T47D (cell line): ENCODE measurements around the gene ARHGAP31.

ENCODE experiments used
- DNase-seq, 2 experiments: peaks; one replicate each; pipeline versions ENCODE4 v3.0.0 to v3.0.0-alpha.2; 2011 to 2012; ENCODE audit warnings: low read depth in 1 of 2, low spot score in 1 of 2
- JUND ChIP-seq: IDR thresholded peaks from 2 replicates; pipeline ENCODE4 v1.6.1; 2012; ENCODE audit warnings: low read depth
- in situ Hi-C: cut with HindIII; loops from 2 replicates; pipeline ENCODE4 v1.10.0; 2016; ENCODE audit warnings: low sequenced_read_pairs, low pct_unique_long_range_greater_than_20kb

The ARHGAP31 gene

DNA sequence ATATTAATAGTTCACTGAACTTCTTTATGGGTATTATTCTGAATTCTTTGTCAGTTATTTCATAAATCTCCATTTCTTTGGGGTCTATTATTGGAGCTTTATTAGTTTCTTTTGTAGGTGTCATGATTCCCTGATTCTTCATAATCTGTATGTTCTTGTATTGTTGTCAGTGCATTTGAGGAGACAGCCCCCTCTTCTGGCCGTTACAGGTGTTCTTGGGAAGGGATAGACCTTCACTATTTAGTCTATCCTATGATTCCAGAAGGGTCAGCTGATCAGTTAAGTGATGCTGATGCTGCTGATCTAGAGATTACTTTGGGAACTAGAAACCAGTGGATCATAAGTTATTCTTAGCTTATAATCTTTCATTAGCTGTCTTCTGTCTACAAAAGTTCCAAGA, 134.4 kb downstream of the ARHGAP31 start:
- in situ Hi-C loops: no loop called here
- TF ChIP-seq JUND: no peak
- no peak for DNase-seq

- no peak for TF ChIP-seq JUND
- in situ Hi-C loops: no loop called here
- DNase-seq: no peak
These were observed 139.6 kb downstream of the ARHGAP31 start for GRCh38 chr3:119433613-119434325.

DNA sequence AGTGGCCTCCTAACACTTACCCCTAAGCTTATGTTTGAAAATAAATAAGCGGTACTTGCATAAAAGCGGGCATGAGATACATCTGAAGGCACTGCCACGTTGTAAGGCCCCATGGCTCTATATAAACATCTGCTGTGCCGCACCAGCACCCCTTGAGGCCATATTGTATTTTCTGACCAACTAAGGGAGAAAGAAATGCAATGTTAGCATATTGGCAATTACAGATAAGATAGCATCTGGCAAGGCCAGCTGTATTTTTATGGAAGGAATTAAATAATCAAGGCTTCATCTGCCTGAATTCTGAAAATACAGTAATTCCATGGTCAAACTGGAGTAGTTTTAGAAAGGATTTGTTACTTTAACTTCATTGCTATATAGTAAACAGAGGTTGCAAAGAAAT, 140.5 kb downstream of the ARHGAP31 start:
- no peak for TF ChIP-seq JUND
- no peak for DNase-seq
- in situ Hi-C loops: no loop called here

DNA sequence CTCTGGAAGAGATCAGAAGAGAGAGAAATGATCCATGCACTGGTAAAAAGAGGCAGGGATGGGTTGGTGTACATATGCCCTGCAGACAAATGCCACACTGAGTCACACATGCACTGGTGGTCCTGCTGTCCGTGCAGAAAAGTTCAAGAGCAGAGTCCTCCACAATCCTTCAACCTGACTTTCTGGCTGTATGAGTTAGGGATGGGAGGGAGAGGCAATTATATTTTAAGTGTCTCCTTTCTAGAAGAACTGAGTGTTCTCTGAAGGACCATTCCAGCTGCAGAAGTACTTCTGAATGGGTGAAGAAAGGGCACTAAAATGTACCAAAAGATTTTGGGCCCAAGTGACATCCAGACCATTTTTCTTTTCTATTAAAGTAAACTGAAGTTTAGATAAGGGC, 142.8 kb downstream of the ARHGAP31 start:
- DNase-seq: no peak
- in situ Hi-C loops: no loop called here
- TF ChIP-seq JUND: no peak

- in situ Hi-C loops: no loop called here
- no peak for DNase-seq
- TF ChIP-seq JUND: no peak
These were observed 143.6 kb downstream of the ARHGAP31 start for GRCh38 chr3:119437691-119438258.

- no peak for DNase-seq
- TF ChIP-seq JUND: no peak
- in situ Hi-C loops: no loop called here
These were observed 149.0 kb downstream of the ARHGAP31 start for GRCh38 chr3:119443179-119443578.

DNA sequence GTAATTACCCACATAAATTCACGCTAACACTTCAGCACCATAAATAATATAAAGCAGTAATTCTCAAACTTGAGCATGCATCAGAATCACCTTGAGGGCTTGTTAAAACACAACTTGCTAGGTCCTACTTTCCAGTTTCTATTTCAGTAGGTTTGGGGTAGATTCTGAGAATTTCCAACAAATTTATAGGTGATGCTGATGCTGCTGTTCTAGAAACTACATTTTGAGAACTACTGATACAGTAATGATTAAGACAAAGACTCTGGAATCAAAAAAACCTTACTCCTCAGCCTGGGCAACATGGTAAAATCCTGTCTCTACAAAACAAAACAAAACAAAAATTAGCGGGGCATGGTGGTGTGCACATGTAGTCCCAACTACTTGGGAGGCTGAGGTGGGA, 150.4 kb downstream of the ARHGAP31 start:
- DNase-seq: no peak
- no peak for TF ChIP-seq JUND
- in situ Hi-C loops: no loop called here

- no peak for DNase-seq
- in situ Hi-C loops: no loop called here
- TF ChIP-seq JUND: no peak
These were observed 159.6 kb downstream of the ARHGAP31 start for GRCh38 chr3:119453822-119454221.

DNA sequence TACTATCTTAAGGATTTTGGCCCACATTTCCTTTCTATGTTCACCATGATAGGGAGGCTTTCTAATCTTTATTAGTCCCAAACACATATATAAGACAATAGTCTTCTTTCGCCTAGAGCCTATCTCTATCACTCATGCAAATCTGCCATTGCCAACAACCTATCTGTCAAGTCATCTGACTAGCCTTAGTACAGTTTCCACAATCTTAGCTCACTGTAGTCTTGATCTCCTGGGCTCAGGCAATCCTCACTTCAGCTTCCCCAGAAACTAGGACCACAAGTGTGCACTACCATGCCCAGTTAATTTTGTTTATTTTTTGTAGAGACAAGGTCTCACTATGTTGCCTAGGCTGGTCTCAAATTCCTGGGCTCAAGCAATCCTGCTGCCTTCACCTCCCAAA, 162.3 kb downstream of the ARHGAP31 start:
- no peak for DNase-seq
- no peak for TF ChIP-seq JUND

GRCh38 chr3:119457246-119457645, 163.1 kb downstream of the ARHGAP31 start:
- DNase-seq: no peak
- in situ Hi-C loops: no loop called here
- no peak for TF ChIP-seq JUND

More for the DNA sequence above, 162.3 kb downstream of the ARHGAP31 start:
- in situ Hi-C loops: no loop called here

DNA sequence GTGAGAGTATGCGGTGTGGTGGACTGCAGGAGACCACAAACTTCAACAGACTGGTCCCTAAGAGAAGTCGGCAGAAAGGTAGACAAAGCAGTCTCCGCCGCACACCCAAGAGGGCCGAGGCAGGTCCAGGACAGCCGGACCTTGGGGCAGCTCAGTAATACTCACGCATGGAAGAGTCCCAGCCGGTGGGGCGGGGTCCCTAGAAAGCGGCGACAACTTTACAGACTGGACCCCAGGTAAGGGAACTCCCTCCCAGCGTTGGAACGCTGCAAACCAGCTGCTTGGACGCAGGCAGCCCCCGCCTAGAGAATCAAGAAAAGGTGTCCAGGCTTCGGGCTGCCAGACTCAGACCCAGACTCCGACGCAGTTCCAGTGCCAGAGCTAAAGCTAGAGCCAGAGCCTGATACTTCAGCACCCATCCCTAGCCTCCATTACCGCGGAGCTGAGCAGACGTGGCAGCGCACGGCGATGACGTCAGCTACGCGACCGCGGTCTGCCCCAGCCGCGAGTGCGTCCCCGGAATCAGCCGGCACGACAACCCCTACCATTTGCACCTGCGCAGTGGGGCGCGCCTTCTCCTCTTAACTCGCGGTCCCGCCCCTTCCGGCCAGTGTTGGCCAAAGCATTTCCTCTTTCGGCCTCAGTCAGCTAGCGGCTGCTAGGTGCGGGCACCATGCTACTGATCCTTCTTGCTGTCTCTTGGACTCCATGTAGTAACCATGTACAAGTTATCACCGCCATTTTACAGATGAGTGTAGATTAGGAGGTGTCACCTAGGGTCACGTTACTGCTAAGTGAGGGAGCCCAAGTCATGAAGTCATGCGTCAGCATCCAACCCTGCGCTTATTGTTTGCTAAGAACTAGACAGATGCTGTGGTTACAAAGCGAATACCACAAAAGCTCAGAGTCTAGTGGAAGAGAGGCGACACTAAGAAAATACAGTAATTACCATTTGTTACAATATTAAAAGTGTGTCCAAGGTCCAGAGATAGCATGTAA, 169.3 kb downstream of the ARHGAP31 start, which contains the start of gene TMEM39A:
TSS of gene TMEM39A (minus strand) at position 445 of the 999 bp plus-strand sequence. CDS start 1,541 bp downstream, outside the sequence.
- no peak for TF ChIP-seq JUND
- DNase-seq: peak; percentile 96 to 98
- in situ Hi-C loops: no loop called here

DNA sequence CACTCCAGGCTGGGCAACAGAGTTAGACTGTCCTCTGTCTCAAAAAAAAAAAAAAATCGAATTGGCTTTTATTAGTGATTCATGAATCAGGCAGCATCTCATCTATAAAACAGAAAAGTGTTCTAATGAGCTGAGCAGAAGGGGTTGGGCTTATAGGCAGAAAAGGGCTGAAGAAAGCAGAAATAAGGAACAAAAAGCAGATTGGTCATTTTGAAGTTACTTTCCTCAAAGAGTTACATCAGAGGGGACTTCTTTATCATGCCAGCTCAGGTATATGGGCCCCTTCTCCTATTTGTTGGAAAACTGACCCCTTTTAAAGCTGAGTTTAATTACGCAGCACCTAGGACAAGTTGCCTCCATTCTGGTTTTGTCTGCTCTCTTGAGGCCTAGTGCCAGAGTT, 173.9 kb downstream of the ARHGAP31 start:
- TF ChIP-seq JUND: no peak
- in situ Hi-C loops: no loop called here

More for the DNA sequence above, 173.9 kb downstream of the ARHGAP31 start:
- no peak for DNase-seq
